SK-N-SH treated with all-trans-retinoic acid at 6 μM for 48 hours (cell line): ENCODE measurements around the gene MYOC.

Source experiments
- ARNTL ChIP-seq: fragments of 450-650 bp; formaldehyde crosslinking; IDR thresholded peaks from 2 replicates; pipeline ENCODE4 v1.5.0; 2020; ENCODE audit warnings: low read depth, mild to moderate bottlenecking, moderate library complexity, borderline replicate concordance
- CSRNP3 ChIP-seq: fragments of 250-450 bp; sonication (Bioruptor Pico); IDR thresholded peaks from 2 replicates; pipeline ENCODE4 v1.5.1; 2021; ENCODE audit warnings: mild to moderate bottlenecking, moderate library complexity
- ESRRG ChIP-seq: fragments of 250-450 bp; sonication (Bioruptor Pico); IDR thresholded peaks from 2 replicates; pipeline ENCODE4 v1.6.1; 2021; ENCODE audit warnings: mild to moderate bottlenecking
- GLIS3 ChIP-seq: fragments of 250-450 bp; sonication (Bioruptor Pico); IDR thresholded peaks from 2 replicates; pipeline ENCODE4 v1.5.0; 2020; ENCODE audit warnings: mild to moderate bottlenecking, moderate library complexity
- ISL1 ChIP-seq: fragments of 250-450 bp; sonication (Bioruptor Pico); IDR thresholded peaks from 2 replicates; pipeline ENCODE4 v2.1.2; 2022; ENCODE audit warnings: mild to moderate bottlenecking, moderate library complexity
- OSR1 ChIP-seq: fragments of 250-450 bp; sonication (Bioruptor Pico); IDR thresholded peaks from 2 replicates; pipeline ENCODE4 v1.8.0; 2022; ENCODE audit warnings: moderate library complexity, mild to moderate bottlenecking, inconsistent platforms
- PATZ1 ChIP-seq: fragments of 250-450 bp; sonication (Bioruptor Pico); IDR thresholded peaks from 2 replicates; pipeline ENCODE4 v1.8.0; 2020; ENCODE audit warnings: mild to moderate bottlenecking, moderate library complexity, borderline replicate concordance
- POU6F1 ChIP-seq: fragments of 250-450 bp; sonication (Bioruptor Pico); IDR thresholded peaks from 2 replicates; pipeline ENCODE4 v1.8.0; 2021; ENCODE audit warnings: low read depth, mild to moderate bottlenecking, moderate library complexity, borderline replicate concordance
- RARB ChIP-seq: fragments of 250-450 bp; sonication (Bioruptor Pico); IDR thresholded peaks from 2 replicates; pipeline ENCODE4 v1.8.0; 2021; ENCODE audit warnings: mild to moderate bottlenecking, moderate library complexity
- TOX ChIP-seq: fragments of 250-450 bp; sonication (Bioruptor Pico); IDR thresholded peaks from 2 replicates; pipeline ENCODE4 v1.8.0; 2021; ENCODE audit warnings: mild to moderate bottlenecking, moderate library complexity, borderline replicate concordance
- ZFP3 ChIP-seq: fragments of 250-450 bp; sonication (Bioruptor Pico); IDR thresholded peaks from 2 replicates; pipeline ENCODE4 v1.5.0; 2020; ENCODE audit warnings: mild to moderate bottlenecking, moderate library complexity
- ZFP30 ChIP-seq: fragments of 450-650 bp; formaldehyde crosslinking; IDR thresholded peaks from 2 replicates; pipeline ENCODE4 v1.5.0; 2022; ENCODE audit warnings: mild to moderate bottlenecking, moderate library complexity
- ZNF70 ChIP-seq: fragments of 450-650 bp; formaldehyde crosslinking; IDR thresholded peaks from 2 replicates; pipeline ENCODE4 v1.5.0; 2020; ENCODE audit warnings: mild to moderate bottlenecking, moderate library complexity
- ZNF8 ChIP-seq: fragments of 450-650 bp; formaldehyde crosslinking; IDR thresholded peaks from 2 replicates; pipeline ENCODE4 v1.5.0; 2020; ENCODE audit warnings: mild to moderate bottlenecking, moderate library complexity

GRCh38 chr1:171590022-171590421 is 62.5 kb downstream of the MYOC start:
- TF ChIP-seq PATZ1 (CRISPR knock-in tag) (no peak), ZNF70 (CRISPR knock-in tag) (no peak), CSRNP3 (CRISPR knock-in tag) (no peak), GLIS3 (CRISPR knock-in tag) (no peak), ZFP30 (CRISPR knock-in tag) (no peak), ISL1 (CRISPR knock-in tag) (no peak), TOX (no peak), ZFP3 (CRISPR knock-in tag) (no peak), ARNTL (CRISPR knock-in tag) (no peak), OSR1 (CRISPR knock-in tag) (no peak), ZNF8 (CRISPR knock-in tag) (no peak), ESRRG (CRISPR knock-in tag) (no peak), POU6F1 (CRISPR knock-in tag) (no peak), RARB (CRISPR knock-in tag) (no peak)
